ENCODE measurements around the gene PDCD10.

Gene PDCD10

DNA sequence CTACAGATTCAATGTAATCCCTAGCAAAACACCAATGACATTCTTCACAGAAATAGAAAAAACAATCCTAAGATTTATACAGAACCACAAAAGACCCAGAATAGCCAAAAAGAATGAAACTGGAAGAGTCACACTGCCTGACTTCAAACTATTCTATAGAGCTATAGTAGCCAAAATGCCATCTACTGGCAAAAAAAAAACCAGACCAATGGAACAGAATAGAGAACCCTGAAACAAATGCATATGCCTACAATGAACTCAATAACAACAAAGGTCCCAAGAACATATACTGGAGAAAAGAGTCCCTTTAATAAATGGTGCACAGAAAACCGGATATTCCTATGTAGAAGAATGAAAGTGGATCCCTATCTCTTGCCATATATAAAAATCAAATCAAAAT lies 19.8 kb downstream of the PDCD10 start:
- peaks cover 33% of the 10 kb centered on the region for H3K36me3 ChIP-seq (replicated peaks; ENCODE audit: low read depth, low read length)
- H3K4me2 ChIP-seq (ENCODE audit: low read length): no peak overlapping the region
- peaks cover 45% of the 10 kb centered on the region for H4K20me1 ChIP-seq (ENCODE audit: insufficient read depth, low read length)
- no peaks in the 10 kb centered on the region for H3K9me3 ChIP-seq (ENCODE audit: insufficient read depth, low read length)
- TF ChIP-seq, protein P1, sequence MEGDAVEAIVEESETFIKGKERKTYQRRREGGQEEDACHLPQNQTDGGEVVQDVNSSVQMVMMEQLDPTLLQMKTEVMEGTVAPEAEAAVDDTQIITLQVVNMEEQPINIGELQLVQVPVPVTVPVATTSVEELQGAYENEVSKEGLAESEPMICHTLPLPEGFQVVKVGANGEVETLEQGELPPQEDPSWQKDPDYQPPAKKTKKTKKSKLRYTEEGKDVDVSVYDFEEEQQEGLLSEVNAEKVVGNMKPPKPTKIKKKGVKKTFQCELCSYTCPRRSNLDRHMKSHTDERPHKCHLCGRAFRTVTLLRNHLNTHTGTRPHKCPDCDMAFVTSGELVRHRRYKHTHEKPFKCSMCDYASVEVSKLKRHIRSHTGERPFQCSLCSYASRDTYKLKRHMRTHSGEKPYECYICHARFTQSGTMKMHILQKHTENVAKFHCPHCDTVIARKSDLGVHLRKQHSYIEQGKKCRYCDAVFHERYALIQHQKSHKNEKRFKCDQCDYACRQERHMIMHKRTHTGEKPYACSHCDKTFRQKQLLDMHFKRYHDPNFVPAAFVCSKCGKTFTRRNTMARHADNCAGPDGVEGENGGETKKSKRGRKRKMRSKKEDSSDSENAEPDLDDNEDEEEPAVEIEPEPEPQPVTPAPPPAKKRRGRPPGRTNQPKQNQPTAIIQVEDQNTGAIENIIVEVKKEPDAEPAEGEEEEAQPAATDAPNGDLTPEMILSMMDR (IDR thresholded peaks at IDR 0.05; ENCODE audit: low read depth, low read length): no peak
- TF ChIP-seq EZH2phosphoT487 (IDR thresholded peaks at IDR 0.05; ENCODE audit: low read depth): no peak
- H2AFZ ChIP-seq (ENCODE audit: low read depth, low read length): no peak overlapping the region
- H3K9ac ChIP-seq (ENCODE audit: low read length): no peak overlapping the region
- no peaks in the 10 kb centered on the region for H3K27me3 ChIP-seq (ENCODE audit: low read depth, low read length)
- H3K4me3 ChIP-seq (ENCODE audit: low read length): no peak overlapping the region
- no peaks in the 10 kb centered on the region for H3K4me1 ChIP-seq (ENCODE audit: low read length)
- H3K27ac ChIP-seq (ENCODE audit: low read length): no peak overlapping the region
- H3K79me2 ChIP-seq (ENCODE audit: low read length): peaks cover 44% of the 10 kb centered on the region

DNA sequence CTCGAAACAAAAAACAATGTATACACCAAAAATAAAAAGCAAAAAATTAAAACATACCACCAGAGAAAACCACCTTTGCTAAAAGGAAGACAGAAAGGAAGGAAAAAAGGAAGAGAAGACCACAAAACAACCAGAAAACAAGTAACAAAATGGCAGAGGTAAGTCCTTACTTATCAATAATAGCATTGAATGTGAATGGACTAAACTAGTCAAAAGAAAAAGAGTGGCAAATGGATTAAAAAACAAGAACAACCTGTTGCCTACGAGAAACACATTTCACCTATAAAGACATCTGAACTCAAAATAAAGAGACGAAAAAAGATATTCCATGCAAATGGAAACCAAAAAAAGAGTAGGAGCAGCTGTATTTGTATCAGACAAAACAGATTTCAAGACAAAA lies 22.2 kb downstream of the PDCD10 start:
- Histone ChIP-seq H3K4me2 (ENCODE audit: low read length) (no peak overlapping the region), H4K20me1 (ENCODE audit: insufficient read depth, low read length) (peaks cover 45% of the 10 kb centered on the region), H3K27ac (ENCODE audit: low read length) (no peak overlapping the region), H3K79me2 (ENCODE audit: low read length) (peaks cover 40% of the 10 kb centered on the region), H3K36me3 (replicated peaks; ENCODE audit: low read depth, low read length) (peaks cover 13% of the 10 kb centered on the region), H3K9ac (ENCODE audit: low read length) (no peak overlapping the region), H3K4me1 (ENCODE audit: low read length) (no peaks in the 10 kb centered on the region), H3K27me3 (ENCODE audit: low read depth, low read length) (no peaks in the 10 kb centered on the region), H2AFZ (ENCODE audit: low read depth, low read length) (no peak overlapping the region), H3K9me3 (ENCODE audit: insufficient read depth, low read length) (no peaks in the 10 kb centered on the region), H3K4me3 (ENCODE audit: low read length) (no peak overlapping the region)
- TF ChIP-seq, protein P1 (IDR thresholded peaks at IDR 0.05; ENCODE audit: low read depth, low read length): no peak
- TF ChIP-seq EZH2phosphoT487 (IDR thresholded peaks at IDR 0.05; ENCODE audit: low read depth): no peak

DNA sequence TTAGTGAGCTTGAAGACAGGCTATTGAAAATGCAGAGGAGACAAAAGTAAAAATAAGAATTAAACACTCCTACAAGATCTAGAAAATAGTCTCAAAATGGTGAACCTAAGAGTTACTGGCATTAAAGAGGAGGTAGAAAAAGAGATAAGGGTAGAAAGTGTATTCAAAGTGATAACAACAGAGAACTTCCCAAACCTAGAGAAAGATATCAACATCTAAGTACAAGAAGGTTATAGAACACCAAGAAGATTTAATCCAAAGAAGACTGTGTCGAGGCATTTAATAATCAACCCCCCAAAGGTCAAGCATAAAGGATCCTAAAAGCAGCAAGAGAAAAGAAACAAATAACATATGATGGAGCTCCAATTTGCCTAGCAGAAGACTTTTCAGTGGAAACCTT lies 23.3 kb downstream of the PDCD10 start:
- Histone ChIP-seq H3K9me3 (ENCODE audit: insufficient read depth, low read length) (no peaks in the 10 kb centered on the region), H3K27me3 (ENCODE audit: low read depth, low read length) (no peaks in the 10 kb centered on the region), H3K4me1 (ENCODE audit: low read length) (no peaks in the 10 kb centered on the region), H3K36me3 (replicated peaks; ENCODE audit: low read depth, low read length) (peaks cover 13% of the 10 kb centered on the region), H3K4me3 (ENCODE audit: low read length) (no peak overlapping the region), H3K27ac (ENCODE audit: low read length) (no peak overlapping the region), H2AFZ (ENCODE audit: low read depth, low read length) (no peak overlapping the region), H4K20me1 (ENCODE audit: insufficient read depth, low read length) (peaks cover 41% of the 10 kb centered on the region), H3K4me2 (ENCODE audit: low read length) (no peak overlapping the region), H3K9ac (ENCODE audit: low read length) (no peak overlapping the region), H3K79me2 (ENCODE audit: low read length) (peaks cover 38% of the 10 kb centered on the region)
- TF ChIP-seq, protein P1 (IDR thresholded peaks at IDR 0.05; ENCODE audit: low read depth, low read length): no peak
- TF ChIP-seq EZH2phosphoT487 (IDR thresholded peaks at IDR 0.05; ENCODE audit: low read depth): no peak

DNA sequence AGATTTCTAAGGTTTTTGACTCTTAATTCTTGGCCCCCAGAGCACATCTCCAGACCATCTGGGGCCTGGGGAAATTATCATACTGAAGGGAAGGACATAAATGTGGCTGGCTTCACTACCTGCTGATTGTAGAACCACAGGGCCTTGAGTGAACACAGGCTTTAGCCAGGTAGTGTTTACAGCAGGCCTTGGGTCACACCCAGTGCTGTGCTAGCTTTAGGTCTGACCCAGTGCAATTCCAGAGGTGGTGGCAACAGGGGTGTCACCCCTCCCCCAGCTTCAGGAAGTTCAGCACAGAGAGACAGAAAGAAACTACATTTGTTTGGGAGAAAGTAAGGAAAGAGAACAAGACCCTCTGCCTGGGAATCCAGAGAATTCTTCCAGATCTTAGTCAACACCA lies 24.1 kb downstream of the PDCD10 start:
- Histone ChIP-seq H3K4me3 (ENCODE audit: low read length) (no peak overlapping the region), H2AFZ (ENCODE audit: low read depth, low read length) (no peak overlapping the region), H3K4me2 (ENCODE audit: low read length) (no peak overlapping the region), H3K9ac (ENCODE audit: low read length) (no peak overlapping the region), H3K9me3 (ENCODE audit: insufficient read depth, low read length) (no peaks in the 10 kb centered on the region), H3K27ac (ENCODE audit: low read length) (no peak overlapping the region), H3K27me3 (ENCODE audit: low read depth, low read length) (no peaks in the 10 kb centered on the region), H4K20me1 (ENCODE audit: insufficient read depth, low read length) (peaks cover 42% of the 10 kb centered on the region), H3K4me1 (ENCODE audit: low read length) (no peaks in the 10 kb centered on the region), H3K79me2 (ENCODE audit: low read length) (peaks cover 33% of the 10 kb centered on the region), H3K36me3 (replicated peaks; ENCODE audit: low read depth, low read length) (peaks cover 13% of the 10 kb centered on the region)
- TF ChIP-seq, protein P1 (IDR thresholded peaks at IDR 0.05; ENCODE audit: low read depth, low read length): no peak
- TF ChIP-seq EZH2phosphoT487 (IDR thresholded peaks at IDR 0.05; ENCODE audit: low read depth): no peak
